Caki2 (cell line): ENCODE data around the gene PEF1. TPM values are rescaled to one million over a fixed set of nuclear protein-coding genes. Genes with fewer than 3 reads are reported as not detected.

ENCODE experiments used
- DNase-seq: peaks from one replicate; pipeline ENCODE4 v3.0.0-alpha.2; 2015; ENCODE audit warnings: low read depth
- in situ Hi-C: cut with HindIII; loops from 2 replicates; pipeline ENCODE4 v1.10.0; 2016; ENCODE audit warnings: low sequenced_read_pairs, low pct_unique_long_range_greater_than_20kb, mixed read lengths
- total RNA-seq: library from RNA; depleted of rRNA; stranded (reverse); fragments of >200 nt; shearing (Covaris generic); gene quantifications from 2 replicates; pipeline ENCODE4 v1.2.3, GENCODE V29; 2014; ENCODE audit warnings: low replicate concordance

The PEF1 gene
- total RNA-seq, 1 experiment from 2014 or later = 110 TPM

GRCh38 chr1:31659889-31660288 lies 15.2 kb upstream of the PEF1 start:
- no peak for DNase-seq
- in situ Hi-C loops = no loop called here

DNA sequence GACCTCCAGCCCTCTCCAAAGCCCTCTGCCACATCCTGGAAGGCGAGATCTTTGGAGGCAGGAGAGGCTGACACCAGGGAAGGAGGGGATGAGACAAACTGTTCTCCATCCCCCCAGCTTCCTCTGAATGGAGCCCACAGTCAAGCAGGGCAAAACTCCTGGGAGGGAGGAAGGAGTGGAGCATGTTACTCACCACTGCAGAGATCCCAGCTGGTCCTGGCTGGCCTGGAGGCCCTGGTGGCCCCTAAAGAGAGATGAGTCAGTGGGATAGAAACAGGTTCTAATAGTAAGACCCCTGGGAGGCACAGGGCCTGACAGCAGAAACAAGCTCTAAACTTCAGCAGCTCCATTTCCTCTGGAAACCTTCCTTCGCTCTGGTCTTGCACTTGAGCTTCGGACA lies 14.0 kb upstream of the PEF1 start:
- in situ Hi-C loops = no loop called here
- DNase-seq = no peak

DNA sequence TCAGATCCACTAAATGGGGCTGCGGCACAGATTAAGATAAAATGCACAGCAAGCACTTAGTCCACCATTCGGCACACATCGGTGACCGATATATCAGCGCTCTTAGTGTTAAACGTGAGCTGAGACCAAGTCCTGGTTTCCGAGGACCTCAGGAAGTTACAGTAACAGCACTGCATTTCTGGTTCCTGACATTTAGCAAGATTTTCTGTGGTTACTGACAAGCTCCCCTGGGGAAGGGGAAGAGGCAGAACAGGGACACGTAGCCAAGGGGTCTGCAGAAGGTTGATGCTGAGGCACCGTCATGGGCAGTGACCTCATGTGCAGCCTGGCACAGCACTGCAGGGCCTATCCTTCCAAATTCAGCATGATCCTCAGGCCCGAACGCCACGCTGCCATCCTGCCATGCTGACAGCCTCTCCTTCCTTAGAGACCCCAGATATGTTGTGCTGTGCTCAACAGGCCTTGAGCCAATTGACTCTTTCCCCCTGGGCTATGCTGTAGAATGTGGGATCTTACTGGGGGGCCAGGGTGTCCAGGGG lies 13.4 kb upstream of the PEF1 start:
- no peak for DNase-seq
- in situ Hi-C loops = no loop called here

- in situ Hi-C loops = no loop called here
- no peak for DNase-seq
Observed at GRCh38 chr1:31657020-31657804, 12.5 kb upstream of the PEF1 start.

- in situ Hi-C loops = no loop called here
- DNase-seq = no peak
Observed at GRCh38 chr1:31655756-31656155, 11.1 kb upstream of the PEF1 start.

DNA sequence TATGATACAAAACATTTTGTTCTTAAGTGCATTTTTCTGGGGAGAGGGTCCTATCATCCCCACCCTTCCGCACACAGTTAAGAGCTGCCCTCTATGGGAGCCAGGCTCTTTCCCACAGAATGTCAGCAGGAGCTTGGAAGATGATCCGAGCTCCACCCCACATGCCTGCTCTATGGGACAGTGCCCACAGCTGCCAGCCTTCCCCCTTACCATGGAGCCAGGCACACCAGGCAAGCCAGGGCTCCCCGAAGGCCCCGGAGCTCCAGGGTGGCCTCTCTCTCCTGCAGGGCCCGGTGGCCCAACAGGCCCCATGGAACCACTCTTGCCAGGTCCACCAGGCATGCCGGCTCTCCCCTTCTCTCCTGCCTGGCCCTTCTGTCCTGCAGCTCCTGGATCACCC lies 10.4 kb upstream of the PEF1 start:
- in situ Hi-C loops = no loop called here
- DNase-seq = no peak

- DNase-seq = no peak
Observed at GRCh38 chr1:31654474-31654776, 9.7 kb upstream of the PEF1 start.

DNA sequence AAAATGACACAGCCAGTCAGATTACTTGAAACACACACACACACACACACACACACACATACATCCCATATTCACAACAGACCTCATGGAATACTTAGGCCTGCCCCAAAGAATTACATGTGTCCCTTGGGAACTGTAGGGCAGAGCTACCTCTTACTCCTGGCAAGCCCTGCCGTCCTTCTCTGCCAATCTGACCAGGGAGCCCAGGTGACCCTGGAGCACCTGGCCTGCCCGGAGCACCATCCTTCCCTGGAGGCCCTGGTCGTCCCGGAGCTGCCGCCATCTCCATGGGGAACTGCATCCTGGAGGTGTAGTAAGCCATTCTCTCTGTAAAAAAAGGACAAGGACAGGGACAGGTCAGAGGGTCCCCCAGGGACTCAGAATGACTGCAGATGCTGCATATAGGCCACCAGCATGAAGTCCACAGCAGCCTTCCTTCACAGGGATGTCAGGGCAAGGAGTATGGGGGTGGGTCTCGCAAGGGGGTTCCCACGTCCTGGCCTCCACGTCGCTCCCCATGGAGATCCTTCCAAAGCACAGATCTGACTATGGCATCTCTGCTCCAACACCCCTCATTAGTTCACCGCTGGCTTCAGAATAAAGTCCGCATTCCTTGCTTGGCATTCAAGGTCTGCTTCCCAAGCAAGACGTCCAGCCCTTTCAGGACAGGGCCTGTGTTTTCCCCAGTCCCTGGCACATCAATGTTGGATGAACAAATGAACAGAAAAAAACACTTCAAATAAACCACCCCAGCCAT lies 9.2 kb upstream of the PEF1 start:
- no peak for DNase-seq
- in situ Hi-C loops = no loop called here

More at GRCh38 chr1:31654474-31654776, 9.7 kb upstream of the PEF1 start:
- in situ Hi-C loops = no loop called here

- no peak for DNase-seq
- in situ Hi-C loops = no loop called here
Observed at GRCh38 chr1:31652891-31653499, 8.3 kb upstream of the PEF1 start.

- DNase-seq = no peak
- in situ Hi-C loops = no loop called here
Observed at GRCh38 chr1:31651766-31652165, 7.1 kb upstream of the PEF1 start.

DNA sequence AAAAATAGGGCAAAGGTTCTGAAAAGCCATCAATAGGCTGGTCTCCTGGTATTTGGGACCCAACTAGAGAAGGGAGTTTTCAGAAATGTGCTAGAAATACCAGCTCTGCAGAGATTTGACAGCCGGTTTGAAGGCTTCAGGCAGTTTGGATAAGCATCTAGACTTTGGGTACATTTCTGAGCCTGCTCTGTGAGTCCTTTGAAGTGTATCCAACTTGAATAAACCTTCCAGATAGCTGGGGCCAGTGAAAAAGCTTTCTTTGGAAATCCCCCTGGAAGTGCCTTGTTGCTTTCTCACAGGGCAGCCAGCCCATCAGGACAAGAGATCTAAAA lies 6.4 kb upstream of the PEF1 start:
- in situ Hi-C loops = no loop called here
- DNase-seq = no peak

DNA sequence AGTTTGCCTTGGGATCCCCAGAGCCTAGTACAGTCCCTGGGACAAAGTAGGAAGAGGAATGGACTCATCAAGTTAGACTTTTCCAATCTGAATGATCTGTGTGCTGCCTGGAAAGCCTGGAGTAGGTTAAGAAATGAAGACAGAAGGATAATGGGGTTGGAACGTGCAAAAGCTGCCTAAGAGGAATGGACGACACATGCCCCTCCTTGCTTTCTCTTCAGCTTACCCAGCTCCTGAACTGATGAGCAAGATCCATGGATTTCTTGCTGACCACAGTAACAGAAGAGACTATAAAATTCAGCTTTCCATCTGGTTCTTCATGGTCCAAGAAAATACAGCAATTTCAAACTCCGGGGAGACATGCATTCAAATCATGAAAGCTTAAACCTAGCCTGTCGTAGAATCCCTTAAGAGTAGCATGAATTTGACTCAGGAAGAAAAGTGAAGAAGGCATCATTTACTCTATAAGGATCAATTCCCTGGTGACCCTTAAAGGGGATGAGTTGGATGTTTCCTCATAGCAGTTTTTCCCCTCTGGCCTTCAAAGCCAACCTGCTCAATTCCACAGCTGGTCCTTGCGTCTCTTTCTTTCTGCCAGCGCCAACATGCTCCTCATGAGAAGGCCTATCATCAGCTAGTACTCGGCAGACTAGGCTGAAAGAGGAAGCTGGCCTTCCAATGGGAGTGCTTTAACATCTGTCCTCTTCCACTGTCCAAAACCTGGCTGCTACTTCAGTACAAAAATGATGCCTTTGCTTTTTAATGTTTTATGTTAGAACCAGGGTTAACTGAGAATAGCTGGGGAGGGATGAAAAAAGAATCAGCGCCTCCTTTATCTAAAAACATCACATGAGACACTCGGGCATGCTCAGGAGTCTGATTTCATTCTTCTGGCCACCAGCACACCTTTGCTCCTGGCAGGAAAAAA lies 5.7 kb upstream of the PEF1 start:
- no peak for DNase-seq
- in situ Hi-C loops = no loop called here

DNA sequence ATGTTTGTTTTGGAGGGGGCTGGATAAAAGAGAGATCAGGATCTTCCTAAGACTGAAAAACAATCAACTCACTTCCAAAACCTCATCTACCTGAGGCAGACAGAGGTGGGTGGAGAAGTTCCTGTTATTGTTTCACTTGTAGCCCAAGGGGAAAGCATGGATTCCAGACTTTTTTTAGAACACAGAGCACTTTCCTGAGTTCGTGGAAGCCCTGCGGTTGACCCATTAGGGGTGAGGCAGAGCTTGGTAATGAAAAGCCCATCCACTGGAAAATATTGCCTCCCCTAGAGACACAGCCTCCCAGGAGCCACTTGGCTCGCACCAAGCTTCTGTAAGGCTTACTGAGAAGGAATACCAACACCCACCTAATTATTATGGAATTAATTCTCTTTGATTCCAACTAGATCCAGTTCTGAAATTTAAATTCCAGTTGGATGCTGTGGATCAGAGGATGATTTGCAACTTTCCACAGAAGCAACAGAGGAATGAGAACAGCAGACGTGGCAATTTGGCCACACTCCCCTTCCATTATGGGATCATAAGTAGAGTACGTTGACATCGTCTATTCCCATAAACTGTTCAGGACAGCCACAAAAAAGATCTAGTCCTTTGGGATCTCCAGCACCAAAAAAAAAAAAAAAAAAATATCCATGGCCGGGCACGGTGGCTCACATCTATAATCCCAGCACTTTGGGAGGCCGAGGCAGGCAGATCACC lies 4.1 kb upstream of the PEF1 start:
- DNase-seq = no peak
- in situ Hi-C loops = no loop called here

- DNase-seq = no peak
- in situ Hi-C loops = no loop called here
Observed at GRCh38 chr1:31648190-31648589, 3.5 kb upstream of the PEF1 start.

DNA sequence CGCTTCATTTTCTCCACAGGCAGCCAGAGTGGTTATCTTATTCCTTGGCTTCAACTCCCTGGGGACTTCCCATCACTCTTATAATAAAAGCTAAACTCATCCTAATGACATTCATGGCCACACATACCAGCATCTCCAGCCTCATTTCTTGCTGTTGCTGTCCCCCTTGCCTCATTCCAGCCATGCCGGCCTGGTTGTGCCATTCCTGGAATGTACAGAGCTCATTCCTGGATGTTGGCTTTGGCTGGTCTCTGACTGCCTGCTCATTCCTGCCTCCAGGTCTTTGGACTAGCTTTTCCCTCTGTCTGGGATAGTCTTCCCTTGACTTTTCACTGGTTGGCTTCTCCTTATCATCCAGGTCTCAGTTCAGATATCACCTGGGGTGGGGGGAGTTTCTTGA lies 2.4 kb upstream of the PEF1 start:
- in situ Hi-C loops = no loop called here

DNA sequence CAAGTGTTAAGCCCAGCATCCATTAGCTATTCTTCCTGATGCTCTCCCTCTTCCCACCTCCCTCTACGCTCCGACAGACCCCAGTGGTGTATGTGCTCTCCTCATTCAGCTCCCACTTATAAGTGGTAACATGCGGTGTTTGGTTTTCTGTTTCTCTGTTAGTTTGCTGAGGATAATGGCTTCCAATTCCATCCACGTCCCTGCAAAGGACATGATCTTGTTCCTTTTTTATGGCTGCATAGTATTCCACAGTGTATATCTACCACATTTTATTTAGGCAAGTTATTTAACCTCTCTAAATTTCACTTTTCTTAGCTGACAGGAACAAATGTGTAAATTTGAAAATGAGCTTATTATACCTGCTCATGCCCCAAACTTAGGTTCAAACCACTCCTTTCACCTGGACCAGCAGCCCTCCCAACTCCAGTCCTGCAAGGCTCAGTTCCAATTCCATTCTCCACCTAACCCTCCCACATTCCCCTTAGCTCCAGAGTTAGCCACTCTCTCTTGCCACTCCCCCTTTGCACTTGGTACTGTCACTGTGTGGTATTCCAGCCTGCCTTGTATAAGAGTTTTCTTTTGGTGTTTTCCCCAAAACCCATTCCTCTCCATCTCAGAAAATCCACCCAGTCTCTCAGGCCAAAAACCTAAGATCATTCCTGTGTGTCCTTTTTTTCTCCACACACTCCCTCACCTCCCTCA lies 1.7 kb upstream of the PEF1 start:
- no peak for DNase-seq
- in situ Hi-C loops = no loop called here

More for the DNA sequence above, 2.4 kb upstream of the PEF1 start:
- DNase-seq = no peak

DNA sequence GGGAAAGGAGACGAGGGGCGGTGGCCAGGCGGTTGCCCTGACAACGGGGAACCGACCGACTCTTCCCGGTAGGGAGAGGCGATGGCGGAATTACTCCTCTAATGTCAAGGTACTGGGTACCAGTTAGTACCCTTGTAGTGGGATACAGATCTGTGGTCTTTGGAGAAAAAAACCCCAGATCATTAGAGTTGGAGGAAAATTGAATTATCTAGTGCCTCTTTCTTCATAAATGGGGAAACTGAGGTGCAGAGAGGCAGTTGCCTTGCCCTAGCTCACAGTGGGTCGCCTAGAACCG lies 545 bp upstream of the PEF1 start:
- in situ Hi-C loops = no loop called here

More for the DNA sequence above, 545 bp upstream of the PEF1 start:
- no peak for DNase-seq
